SK-N-SH treated with all-trans-retinoic acid at 6 μM for 48 hours (cell line): ENCODE data around the gene SLC16A6.
"Not testable (repeated sequence)": the region's sequence is repeated elsewhere in the genome, so short reads cannot be mapped to it uniquely, and the experiment has no call there.

ENCODE experiments used
- ARNTL ChIP-seq: fragments of 450-650 bp; formaldehyde crosslinking; IDR thresholded peaks from 2 replicates; pipeline ENCODE4 v1.5.0; 2020; ENCODE audit warnings: low read depth, mild to moderate bottlenecking, moderate library complexity, borderline replicate concordance
- CREB5 ChIP-seq: fragments of 250-450 bp; sonication (Bioruptor Pico); IDR thresholded peaks from 2 replicates; pipeline ENCODE4 v1.5.1; 2020; ENCODE audit warnings: low read depth, mild to moderate bottlenecking, moderate library complexity
- CSDC2 ChIP-seq: fragments of 250-450 bp; sonication (Bioruptor Pico); IDR thresholded peaks from 2 replicates; pipeline ENCODE4 v1.5.0; 2020; ENCODE audit warnings: mild to moderate bottlenecking, moderate library complexity
- GLIS3 ChIP-seq: fragments of 250-450 bp; sonication (Bioruptor Pico); IDR thresholded peaks from 2 replicates; pipeline ENCODE4 v1.5.0; 2020; ENCODE audit warnings: mild to moderate bottlenecking, moderate library complexity
- PATZ1 ChIP-seq: fragments of 250-450 bp; sonication (Bioruptor Pico); IDR thresholded peaks from 2 replicates; pipeline ENCODE4 v1.8.0; 2020; ENCODE audit warnings: mild to moderate bottlenecking, moderate library complexity, borderline replicate concordance
- RARB ChIP-seq: fragments of 250-450 bp; sonication (Bioruptor Pico); IDR thresholded peaks from 2 replicates; pipeline ENCODE4 v1.8.0; 2021; ENCODE audit warnings: mild to moderate bottlenecking, moderate library complexity
- ZFP3 ChIP-seq: fragments of 250-450 bp; sonication (Bioruptor Pico); IDR thresholded peaks from 2 replicates; pipeline ENCODE4 v1.5.0; 2020; ENCODE audit warnings: mild to moderate bottlenecking, moderate library complexity

DNA sequence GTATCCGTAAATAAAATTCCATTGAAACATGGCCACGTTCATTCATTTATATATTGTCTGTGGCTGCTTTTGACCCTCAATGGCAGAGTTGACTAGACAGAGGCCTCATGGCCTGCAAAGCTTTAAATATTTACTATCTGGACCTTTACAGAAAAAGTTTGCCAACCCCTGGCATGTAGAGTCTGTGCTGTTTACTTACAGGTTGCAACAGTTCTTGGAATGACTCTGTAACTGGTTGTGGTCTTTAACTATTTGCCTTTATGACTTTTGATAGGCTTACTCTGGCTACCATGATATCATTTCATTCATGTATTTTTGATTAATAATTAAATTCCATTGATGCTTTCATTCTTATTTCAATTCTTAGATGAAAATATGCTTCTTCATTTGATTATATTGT lies 25.1 kb downstream of the SLC16A6 start:
- not testable (repeated sequence) for TF ChIP-seq CSDC2 (CRISPR knock-in tag); RARB (CRISPR knock-in tag); PATZ1 (CRISPR knock-in tag); ZFP3 (CRISPR knock-in tag); GLIS3 (CRISPR knock-in tag); CREB5; ARNTL (CRISPR knock-in tag)
